Measurements from ENCODE around the gene ALPK1.

DNA sequence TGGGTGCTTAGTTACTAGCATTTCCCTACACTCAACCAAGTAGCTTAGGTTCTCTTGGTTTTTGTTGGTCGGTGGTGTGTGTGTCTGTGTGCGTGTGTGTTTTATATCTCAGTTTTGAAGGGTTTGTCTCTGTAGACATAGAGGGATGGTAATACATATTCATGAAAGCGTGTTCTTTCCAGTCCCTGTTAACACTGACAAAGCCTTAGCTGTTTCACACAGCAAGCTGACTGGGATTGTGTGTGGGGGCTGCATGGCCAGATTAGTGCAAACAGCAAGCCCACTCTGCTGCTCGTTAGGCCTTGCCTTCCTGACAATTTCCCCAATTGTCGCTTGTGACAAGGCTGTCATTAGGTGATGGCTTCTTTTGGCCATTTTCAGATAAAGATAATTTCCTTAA is 43.9 kb downstream of the ALPK1 start:
- no peak for TF ChIP-seq EP300 (IDR thresholded peaks at IDR 0.05)
- no peak for TF ChIP-seq CTCF (IDR thresholded peaks at IDR 0.05)

Measured in tibial nerve (tissue), 4 donors.